Measurements from ENCODE around the gene PXYLP1.

GRCh38 chr3:141246224-141246957, 14.8 kb downstream of the PXYLP1 start:
- TF ChIP-seq CTCF (IDR thresholded peaks at IDR 0.05) (no peak), POLR2A (IDR thresholded peaks at IDR 0.05) (no peak)

All from prostate gland (tissue), 2 donors.